Measurements from ENCODE around the gene VPS35L. TPM values are rescaled to one million over a fixed set of nuclear protein-coding genes. Genes with fewer than 3 reads are reported as not detected.

VPS35L gene
- total and polyA plus RNA-seq, 10 of the 15 experiments (the other 5 are each of a cell fraction or from before 2014, with no cell fraction given): 14.9 to 44.1 (median 26.3) TPM

DNA sequence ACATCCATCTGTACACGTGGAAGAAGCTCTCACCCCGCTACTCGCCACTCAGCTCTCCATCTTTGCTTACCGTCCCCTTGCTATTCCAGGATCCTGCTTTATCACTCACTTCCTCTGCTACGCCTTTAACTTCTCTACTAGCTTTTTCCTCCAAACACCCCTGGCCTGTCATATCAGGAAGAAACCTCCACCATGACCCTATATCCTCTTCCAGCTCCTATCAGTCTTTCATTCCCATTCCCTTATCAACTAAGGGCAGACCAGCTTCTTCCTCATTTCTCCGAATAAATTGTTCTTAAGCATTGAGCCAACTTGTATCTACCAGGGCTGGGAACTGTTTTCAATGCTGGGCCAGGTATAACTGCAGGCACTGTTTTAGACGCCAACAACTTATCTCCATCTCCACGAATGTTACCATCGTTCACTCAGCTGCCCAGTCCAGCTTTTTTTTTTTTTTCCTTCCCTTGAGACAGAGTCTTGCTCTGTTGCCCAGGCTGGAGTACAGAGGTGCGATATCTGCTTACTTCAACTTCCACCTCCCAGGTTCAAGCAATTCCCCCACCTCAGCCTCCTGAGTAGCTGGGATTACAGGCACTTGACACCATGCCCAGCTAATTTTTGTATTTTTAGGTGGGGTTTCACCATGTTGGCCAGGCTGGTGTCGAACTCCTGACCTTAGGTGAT lies 166.9 kb downstream of the VPS35L start:
- RAD21 ChIA-PET (ENCODE audit: unreplicated experiment): no interaction called here
- no peak overlapping the region for H3K27ac ChIP-seq (ENCODE audit: control insufficient read depth, insufficient read depth)
- TF ChIP-seq, protein P1, sequence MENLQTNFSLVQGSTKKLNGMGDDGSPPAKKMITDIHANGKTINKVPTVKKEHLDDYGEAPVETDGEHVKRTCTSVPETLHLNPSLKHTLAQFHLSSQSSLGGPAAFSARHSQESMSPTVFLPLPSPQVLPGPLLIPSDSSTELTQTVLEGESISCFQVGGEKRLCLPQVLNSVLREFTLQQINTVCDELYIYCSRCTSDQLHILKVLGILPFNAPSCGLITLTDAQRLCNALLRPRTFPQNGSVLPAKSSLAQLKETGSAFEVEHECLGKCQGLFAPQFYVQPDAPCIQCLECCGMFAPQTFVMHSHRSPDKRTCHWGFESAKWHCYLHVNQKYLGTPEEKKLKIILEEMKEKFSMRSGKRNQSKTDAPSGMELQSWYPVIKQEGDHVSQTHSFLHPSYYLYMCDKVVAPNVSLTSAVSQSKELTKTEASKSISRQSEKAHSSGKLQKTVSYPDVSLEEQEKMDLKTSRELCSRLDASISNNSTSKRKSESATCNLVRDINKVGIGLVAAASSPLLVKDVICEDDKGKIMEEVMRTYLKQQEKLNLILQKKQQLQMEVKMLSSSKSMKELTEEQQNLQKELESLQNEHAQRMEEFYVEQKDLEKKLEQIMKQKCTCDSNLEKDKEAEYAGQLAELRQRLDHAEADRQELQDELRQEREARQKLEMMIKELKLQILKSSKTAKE (IDR thresholded peaks at IDR 0.05; ENCODE audit: low read depth, poor library complexity, severe bottlenecking): no peak
- TF ChIP-seq JUNB (IDR thresholded peaks at IDR 0.05) (no peak), ZNF24 (IDR thresholded peaks at IDR 0.05) (no peak), ZNF274 (IDR thresholded peaks at IDR 0.05; ENCODE audit: insufficient read depth, insufficient read length) (no peak), CHD2 (IDR thresholded peaks at IDR 0.05; ENCODE audit: borderline replicate concordance, low read depth, low read length) (no peak), ESRRA (IDR thresholded peaks at IDR 0.05; ENCODE audit: low read length) (no peak), CBX3 (IDR thresholded peaks at IDR 0.05; ENCODE audit: borderline replicate concordance, low read depth) (no peak), BHLHE40 (IDR thresholded peaks at IDR 0.05; ENCODE audit: borderline replicate concordance in 1 of 2, low read depth in 2 of 2, low read length in 1 of 2) (no peak)
- TF ChIP-seq, protein P2, sequence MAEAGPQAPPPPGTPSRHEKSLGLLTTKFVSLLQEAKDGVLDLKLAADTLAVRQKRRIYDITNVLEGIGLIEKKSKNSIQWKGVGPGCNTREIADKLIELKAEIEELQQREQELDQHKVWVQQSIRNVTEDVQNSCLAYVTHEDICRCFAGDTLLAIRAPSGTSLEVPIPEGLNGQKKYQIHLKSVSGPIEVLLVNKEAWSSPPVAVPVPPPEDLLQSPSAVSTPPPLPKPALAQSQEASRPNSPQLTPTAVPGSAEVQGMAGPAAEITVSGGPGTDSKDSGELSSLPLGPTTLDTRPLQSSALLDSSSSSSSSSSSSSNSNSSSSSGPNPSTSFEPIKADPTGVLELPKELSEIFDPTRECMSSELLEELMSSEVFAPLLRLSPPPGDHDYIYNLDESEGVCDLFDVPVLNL (IDR thresholded peaks at IDR 0.05; ENCODE audit: low read depth, low read length): no peak
- TF ChIP-seq, protein P3, sequence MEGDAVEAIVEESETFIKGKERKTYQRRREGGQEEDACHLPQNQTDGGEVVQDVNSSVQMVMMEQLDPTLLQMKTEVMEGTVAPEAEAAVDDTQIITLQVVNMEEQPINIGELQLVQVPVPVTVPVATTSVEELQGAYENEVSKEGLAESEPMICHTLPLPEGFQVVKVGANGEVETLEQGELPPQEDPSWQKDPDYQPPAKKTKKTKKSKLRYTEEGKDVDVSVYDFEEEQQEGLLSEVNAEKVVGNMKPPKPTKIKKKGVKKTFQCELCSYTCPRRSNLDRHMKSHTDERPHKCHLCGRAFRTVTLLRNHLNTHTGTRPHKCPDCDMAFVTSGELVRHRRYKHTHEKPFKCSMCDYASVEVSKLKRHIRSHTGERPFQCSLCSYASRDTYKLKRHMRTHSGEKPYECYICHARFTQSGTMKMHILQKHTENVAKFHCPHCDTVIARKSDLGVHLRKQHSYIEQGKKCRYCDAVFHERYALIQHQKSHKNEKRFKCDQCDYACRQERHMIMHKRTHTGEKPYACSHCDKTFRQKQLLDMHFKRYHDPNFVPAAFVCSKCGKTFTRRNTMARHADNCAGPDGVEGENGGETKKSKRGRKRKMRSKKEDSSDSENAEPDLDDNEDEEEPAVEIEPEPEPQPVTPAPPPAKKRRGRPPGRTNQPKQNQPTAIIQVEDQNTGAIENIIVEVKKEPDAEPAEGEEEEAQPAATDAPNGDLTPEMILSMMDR (IDR thresholded peaks at IDR 0.05 in 2 of 3, conservative IDR thresholded peaks at IDR 0.05 in 1 of 3; ENCODE audit: control insufficient read depth in 2 of 3, extremely low read depth in 1 of 3, insufficient read depth in 1 of 3, low read depth in 3 of 3, low read length in 3 of 3): no peak
- TF ChIP-seq, protein P4, sequence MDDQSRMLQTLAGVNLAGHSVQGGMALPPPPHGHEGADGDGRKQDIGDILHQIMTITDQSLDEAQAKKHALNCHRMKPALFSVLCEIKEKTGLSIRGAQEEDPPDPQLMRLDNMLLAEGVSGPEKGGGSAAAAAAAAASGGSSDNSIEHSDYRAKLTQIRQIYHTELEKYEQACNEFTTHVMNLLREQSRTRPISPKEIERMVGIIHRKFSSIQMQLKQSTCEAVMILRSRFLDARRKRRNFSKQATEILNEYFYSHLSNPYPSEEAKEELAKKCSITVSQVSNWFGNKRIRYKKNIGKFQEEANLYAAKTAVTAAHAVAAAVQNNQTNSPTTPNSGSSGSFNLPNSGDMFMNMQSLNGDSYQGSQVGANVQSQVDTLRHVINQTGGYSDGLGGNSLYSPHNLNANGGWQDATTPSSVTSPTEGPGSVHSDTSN (IDR thresholded peaks at IDR 0.05; ENCODE audit: insufficient replicate concordance, low read depth, low read length): no peak
- TF ChIP-seq, protein P5, sequence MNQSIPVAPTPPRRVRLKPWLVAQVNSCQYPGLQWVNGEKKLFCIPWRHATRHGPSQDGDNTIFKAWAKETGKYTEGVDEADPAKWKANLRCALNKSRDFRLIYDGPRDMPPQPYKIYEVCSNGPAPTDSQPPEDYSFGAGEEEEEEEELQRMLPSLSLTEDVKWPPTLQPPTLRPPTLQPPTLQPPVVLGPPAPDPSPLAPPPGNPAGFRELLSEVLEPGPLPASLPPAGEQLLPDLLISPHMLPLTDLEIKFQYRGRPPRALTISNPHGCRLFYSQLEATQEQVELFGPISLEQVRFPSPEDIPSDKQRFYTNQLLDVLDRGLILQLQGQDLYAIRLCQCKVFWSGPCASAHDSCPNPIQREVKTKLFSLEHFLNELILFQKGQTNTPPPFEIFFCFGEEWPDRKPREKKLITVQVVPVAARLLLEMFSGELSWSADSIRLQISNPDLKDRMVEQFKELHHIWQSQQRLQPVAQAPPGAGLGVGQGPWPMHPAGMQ (IDR thresholded peaks at IDR 0.05; ENCODE audit: borderline replicate concordance): no peak
- TF ChIP-seq, protein P6, sequence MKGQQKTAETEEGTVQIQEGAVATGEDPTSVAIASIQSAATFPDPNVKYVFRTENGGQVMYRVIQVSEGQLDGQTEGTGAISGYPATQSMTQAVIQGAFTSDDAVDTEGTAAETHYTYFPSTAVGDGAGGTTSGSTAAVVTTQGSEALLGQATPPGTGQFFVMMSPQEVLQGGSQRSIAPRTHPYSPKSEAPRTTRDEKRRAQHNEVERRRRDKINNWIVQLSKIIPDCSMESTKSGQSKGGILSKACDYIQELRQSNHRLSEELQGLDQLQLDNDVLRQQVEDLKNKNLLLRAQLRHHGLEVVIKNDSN (IDR thresholded peaks at IDR 0.05; ENCODE audit: borderline replicate concordance, extremely low read length, insufficient read depth, low read depth, low read length): no peak
- no peak overlapping the region for H3K4me2 ChIP-seq (ENCODE audit: control insufficient read depth, insufficient read depth)
- SMC1A ChIA-PET (ENCODE audit: uncharacterized antibody, unreplicated experiment): interaction anchor here (0.8 kb wide), 1 partner anchor 111 kb away, joined by 3 read pairs; no protein-coding TSS in a partner anchor
- peaks cover 6% of the 10 kb centered on the region for H3K79me2 ChIP-seq (ENCODE audit: control insufficient read depth, insufficient read depth, low read length)
- no peaks in the 10 kb centered on the region for H3K9me3 ChIP-seq (replicated peaks; ENCODE audit: control insufficient read depth, insufficient read depth, low read length)
- no peak overlapping the region for H2AFZ ChIP-seq (ENCODE audit: control insufficient read depth, low read depth, low read length)
- FAIRE-seq: no peak
- H4K20me1 ChIP-seq (ENCODE audit: control insufficient read depth, insufficient read depth): no peaks in the 10 kb centered on the region
- H3K9ac ChIP-seq (ENCODE audit: control insufficient read depth, insufficient read depth, low read length): no peak overlapping the region
- no peak for DNase-seq (ENCODE audit: low read depth, low spot score)
- intact Hi-C loops (cut with micrococcal nuclease; ENCODE audit: unreplicated experiment): no loop called here
- POLR2A ChIA-PET: interaction anchor here (1.0 kb wide), 1 partner anchor 13 kb away, joined by 3 read pairs; no protein-coding TSS in a partner anchor
- ATAC-seq: no peak
- no peaks in the 10 kb centered on the region for H3K27me3 ChIP-seq (replicated peaks in 1 of 2; ENCODE audit: control insufficient read depth in 2 of 2, insufficient read depth in 2 of 2, low read length in 1 of 2)
- CTCF ChIA-PET: no interaction called here
- H3K4me3 ChIP-seq: no peak overlapping the region
- peaks cover 4% of the 10 kb centered on the region; the same call in 1 of the 2 replicates for H3K4me1 ChIP-seq (ENCODE audit: control insufficient read depth, insufficient read depth, low read length)
- H3K36me3 ChIP-seq (ENCODE audit: control insufficient read depth in 2 of 2, insufficient read depth in 2 of 2, low read length in 1 of 2): no peaks in the 10 kb centered on the region
- no TSS peak for BruUV-seq (replicated peaks)
- in situ Hi-C loops (cut with MboI): no loop called here
- WGBS (ENCODE audit: insufficient coverage, insufficient replicate concordance, low lambda C conversion rate, missing lambda C conversion rate): 64% methylated on average over 11 of the region's 11 CpGs
